Breast epithelium (tissue), 3 donors: ENCODE data around the gene VEPH1.

ENCODE experiments used
- CTCF ChIP-seq, 3 donors: fragments of 450-650 bp; IDR thresholded peaks; one replicate each; pipeline ENCODE4 v1.5.1; 2016 to 2017; ENCODE audit warnings: antibody characterized with exemption in 3 of 3, mild to moderate bottlenecking in 3 of 3, moderate library complexity in 3 of 3
- POLR2A ChIP-seq: fragments of 450-650 bp; IDR thresholded peaks from one replicate; pipeline ENCODE4 v1.6.1; 2016; ENCODE audit warnings: antibody characterized with exemption, mild to moderate bottlenecking, moderate library complexity
- POLR2AphosphoS5 ChIP-seq, 3 donors: sonication (generic); formaldehyde crosslinking; IDR thresholded peaks; one replicate each; pipeline ENCODE4 v1.6.1; 2017; ENCODE audit warnings: antibody characterized with exemption in 3 of 3

GRCh38 chr3:157354254-157354653 lies 149.0 kb downstream of the VEPH1 start:
- TF ChIP-seq CTCF (IDR thresholded peaks at IDR 0.05) (no peak), POLR2A (no peak), POLR2AphosphoS5 (IDR thresholded peaks at IDR 0.05) (no peak)
